Epidermal melanocyte (primary cell): ENCODE measurements around the gene TTC21A.
A peak's percentile ranks its signal among the peaks of the same experiment; 100 is the strongest.
"Not testable (repeated sequence)": the region's sequence is repeated elsewhere in the genome, so short reads cannot be mapped to it uniquely, and the experiment has no call there.

Experiments
- DNase-seq: peaks from one replicate; pipeline ENCODE4 v3.0.0; 2011; ENCODE audit warnings: low spot score; ENCODE audit not compliant: insufficient read length

Gene TTC21A

DNA sequence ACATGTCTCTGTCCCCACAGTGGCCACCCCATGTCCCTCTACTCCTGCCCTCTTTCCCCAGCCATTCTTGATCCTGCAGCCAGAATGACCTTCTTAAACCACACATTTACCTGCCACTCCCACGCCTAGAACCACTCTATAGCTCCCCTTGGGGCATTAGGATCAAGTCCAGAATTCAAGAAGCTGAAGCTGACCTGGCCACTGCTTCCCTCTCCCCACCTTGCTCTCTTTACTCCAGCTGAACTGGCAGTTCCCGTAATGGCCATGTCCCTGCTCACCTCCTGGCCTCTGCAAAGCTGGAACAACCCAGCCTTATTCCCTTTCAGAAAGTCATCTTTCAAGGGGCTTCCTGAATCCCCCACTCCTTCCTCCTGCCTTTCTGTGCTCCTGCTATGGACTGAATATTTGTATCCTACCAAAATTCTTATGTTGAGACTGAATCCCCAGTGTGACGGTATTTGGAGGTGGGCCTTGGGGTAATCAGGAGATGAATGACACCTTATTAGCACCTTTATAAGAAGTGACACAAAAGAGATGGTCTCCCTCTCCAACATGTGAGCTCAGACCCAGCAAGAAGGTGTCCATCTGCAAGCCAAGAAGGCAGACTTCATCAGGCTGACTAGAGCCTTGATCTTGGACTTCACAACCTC lies 42.1 kb downstream of the TTC21A start:
- DNase-seq: no peak

DNA sequence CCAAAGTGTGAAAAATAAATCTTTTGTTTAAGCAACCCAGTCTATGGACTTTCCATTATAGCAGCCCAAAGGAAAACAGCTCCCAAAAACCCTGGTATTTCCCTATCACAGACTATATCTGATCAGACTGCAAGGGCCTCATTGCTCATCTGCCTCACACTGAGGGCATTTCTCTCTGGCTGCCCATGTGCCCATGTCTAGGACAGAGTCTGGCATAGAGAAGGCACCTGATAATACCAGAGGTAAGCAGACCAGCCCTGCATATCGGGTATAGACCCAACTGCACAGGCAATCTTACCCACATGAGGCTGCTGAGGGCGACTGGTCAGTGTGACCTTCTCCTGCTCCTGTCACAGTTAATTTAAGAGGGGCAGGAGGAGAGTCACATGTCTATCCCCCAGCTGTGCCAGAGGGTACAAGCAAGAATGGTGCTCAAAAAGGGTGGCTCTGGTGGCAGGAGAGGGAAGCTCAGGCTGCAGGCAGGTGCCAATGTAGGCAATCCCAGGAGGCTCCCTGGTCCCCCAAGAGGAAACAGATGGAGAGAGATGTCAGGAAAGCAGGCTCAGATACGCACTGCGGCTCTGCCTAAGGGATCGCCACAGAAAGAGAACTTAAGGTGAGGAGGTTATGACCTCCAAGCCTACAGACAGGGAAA lies 42.8 kb downstream of the TTC21A start:
- no peak for DNase-seq

DNA sequence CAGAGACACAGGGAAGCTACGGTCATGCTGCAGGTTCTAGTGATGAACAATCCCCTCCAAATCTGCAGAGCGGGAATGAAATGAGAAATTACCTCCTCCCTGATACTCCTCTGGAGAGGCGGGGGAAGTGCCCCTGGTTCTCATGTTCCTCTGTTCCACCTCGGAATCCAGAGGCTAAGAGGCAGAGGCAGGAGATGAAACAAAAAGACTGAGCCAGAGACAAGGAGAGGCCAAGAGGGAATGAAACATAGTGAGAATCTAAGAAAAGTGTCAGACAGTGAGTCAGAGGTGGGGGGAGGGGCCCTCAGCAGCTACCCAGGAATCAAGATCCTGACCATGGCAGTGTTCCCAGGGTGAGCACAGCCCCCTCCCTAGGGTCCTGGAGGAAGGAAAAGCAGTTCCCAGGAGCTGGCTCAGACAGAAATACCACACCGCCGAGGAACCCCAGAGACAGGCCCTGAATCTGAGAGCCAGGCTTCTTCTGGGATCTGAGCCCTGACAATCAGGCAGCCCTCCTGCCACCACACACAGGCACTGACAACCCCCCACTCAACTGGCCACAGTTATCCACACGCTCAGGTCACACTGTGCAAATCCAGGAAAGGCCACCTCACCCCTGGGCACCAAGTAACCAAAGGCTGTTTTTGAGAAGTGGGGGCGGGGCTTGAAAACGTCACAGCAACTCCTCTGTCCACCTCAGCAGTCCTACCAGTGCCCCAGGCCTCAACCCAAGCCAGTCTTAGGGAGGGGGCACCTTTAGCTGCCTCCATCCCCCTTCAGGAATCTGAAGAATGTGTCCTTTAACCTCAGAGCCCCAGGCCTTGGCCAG lies 43.5 kb downstream of the TTC21A start:
- DNase-seq: no peak

- DNase-seq: no peak
Observed at GRCh38 chr3:39153977-39154279, 46.4 kb downstream of the TTC21A start.

DNA sequence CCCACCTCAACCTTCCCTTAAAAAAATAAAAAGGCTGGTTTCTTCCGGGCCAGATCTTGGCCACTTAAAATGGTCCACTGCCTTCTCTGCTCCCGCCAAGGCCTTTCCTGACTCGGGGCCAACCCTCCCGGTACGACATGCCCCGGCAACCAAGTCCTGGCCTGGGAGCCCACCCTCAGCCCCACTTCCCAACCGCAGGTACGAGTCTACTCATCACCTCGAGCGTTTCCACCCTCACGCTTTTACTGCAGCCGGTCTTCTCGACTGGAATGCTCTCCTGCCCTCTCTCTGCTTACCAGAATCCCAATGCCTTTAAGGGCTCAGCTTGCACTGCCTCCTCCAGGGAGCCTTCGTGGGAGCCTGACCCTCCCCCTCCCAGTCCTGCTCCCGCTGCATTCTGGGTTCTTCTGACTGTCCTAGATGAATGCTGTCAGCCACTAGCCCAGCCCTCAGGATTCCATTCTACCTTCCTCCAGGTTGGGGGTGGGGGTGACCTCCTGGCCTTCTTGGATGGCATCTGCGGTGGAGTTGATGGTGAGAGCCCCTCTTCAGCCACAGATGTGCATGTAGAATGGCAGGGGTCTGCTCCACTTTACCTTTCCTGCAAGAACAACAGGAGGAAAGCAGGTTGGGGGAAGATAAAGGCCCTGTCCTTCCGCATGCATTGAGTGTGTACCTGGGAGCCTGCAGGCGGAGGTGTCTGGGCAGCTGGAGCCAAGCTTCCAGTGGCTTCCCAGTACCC lies 47.0 kb downstream of the TTC21A start:
- no peak for DNase-seq

- peak; percentile 74 for DNase-seq
Observed at GRCh38 chr3:39156421-39156820, 48.9 kb downstream of the TTC21A start.

GRCh38 chr3:39157359-39157758 lies 49.9 kb downstream of the TTC21A start:
- DNase-seq: no peak

- DNase-seq: no peak
Observed at GRCh38 chr3:39158148-39158715, 50.8 kb downstream of the TTC21A start.

- DNase-seq: no peak
Observed at GRCh38 chr3:39164414-39164813, 56.9 kb downstream of the TTC21A start.

- DNase-seq: no peak
Observed at GRCh38 chr3:39165518-39165917, 58.0 kb downstream of the TTC21A start.

DNA sequence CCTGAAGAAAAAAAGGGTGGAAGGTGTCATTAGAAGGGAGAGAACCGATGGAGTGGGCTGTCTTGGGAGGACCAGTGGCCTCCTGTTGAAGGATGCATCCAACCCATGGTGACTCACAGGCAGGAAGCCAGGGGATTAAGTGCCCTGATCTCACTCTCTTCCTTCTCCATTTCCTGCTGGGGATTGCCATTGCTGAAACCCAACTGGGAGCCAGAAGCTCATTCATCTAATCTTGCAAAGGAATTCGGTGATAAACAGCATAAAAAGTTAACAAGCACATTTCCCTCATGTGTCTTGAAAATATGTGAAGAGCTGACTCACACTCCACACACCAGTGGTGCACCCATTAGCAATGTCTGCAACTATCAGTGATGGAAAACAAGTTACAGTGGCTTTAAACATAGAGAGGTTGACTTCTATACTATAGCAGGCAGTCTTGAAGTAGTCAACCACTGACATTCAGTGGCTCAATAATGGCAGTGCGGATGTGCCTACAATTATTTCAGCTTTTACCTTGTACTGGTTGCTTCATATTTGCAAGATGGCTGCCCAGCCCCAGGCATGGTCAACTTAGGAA lies 58.7 kb downstream of the TTC21A start:
- no peak for DNase-seq

DNA sequence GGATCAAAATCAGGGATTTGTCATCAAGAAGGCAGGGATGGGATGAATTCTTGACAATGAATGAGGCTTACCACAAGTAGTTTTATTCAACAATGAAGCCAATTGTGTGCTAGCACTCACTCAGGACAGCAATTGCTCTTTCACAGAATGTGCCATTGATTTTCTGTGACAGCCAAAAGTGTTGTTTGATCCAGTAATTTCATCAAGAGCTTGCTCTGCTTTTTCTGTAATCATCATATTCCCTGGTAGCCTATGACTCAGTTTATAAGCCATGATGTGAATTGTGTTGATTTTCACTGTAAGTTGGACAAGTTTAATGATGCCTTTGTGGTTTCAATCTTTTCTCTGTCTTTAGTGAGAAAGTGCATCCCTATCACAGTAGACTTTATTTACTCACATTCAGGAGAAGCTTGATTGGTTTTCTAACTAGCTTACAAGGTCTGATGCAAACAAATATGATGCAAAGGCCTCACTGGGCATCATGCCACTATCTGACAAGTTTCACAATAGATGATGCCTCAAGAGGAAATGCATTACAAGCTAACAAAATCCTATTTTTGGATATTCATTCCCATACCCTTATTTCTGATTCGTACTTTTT lies 59.6 kb downstream of the TTC21A start:
- DNase-seq: peak; percentile 38

- DNase-seq: peak; percentile 47
Observed at GRCh38 chr3:39168156-39168780, 60.8 kb downstream of the TTC21A start.

GRCh38 chr3:39169712-39170111 lies 62.2 kb downstream of the TTC21A start:
- no peak for DNase-seq

- no peak for DNase-seq
Observed at GRCh38 chr3:39170461-39170860, 63.0 kb downstream of the TTC21A start.

- DNase-seq: not testable (repeated sequence)
Observed at GRCh38 chr3:39170877-39171276, 63.4 kb downstream of the TTC21A start.

GRCh38 chr3:39171860-39172259 lies 64.4 kb downstream of the TTC21A start:
- DNase-seq: no peak

GRCh38 chr3:39173318-39174125 lies 66.0 kb downstream of the TTC21A start:
- DNase-seq: no peak

DNA sequence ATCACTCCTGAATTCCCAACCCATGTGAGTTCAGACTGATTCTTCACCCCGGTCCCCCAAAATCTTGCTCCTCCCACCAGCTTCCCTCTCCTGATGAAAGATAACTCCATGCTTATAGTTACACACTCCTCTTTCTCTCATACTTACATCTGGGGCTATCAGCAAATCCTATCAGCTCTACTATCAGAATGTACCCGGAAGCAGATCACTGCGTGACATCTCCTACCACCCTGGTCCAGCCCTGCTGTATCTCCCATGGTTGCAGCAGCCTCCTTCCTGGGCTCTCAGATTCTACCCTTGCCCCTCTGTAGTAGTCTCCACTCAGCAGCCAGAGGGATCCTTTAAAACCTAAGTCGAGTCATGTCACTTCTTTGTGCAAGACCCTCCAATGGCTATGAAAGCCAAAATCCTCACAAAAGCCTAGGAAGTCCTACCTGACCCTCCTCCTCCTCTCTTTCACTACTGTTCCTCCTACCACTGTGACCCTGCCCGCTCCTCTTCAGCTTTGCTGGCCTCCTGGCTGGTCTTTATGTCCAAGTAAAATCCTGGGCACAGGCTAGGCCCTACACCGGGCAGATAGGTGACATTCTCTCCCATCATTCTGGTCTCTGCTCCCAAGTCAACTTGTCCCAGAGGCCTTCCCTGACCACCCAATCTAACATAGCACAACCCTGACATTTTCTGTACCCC lies 68.7 kb downstream of the TTC21A start:
- DNase-seq: no peak
